Esophagus squamous epithelium (tissue), 5 donors: Measurements from ENCODE around the gene RAB6A. TPM values are rescaled to one million over a fixed set of nuclear protein-coding genes. Genes with fewer than 3 reads are reported as not detected.
"Not testable (repeated sequence)": the region's sequence is repeated elsewhere in the genome, so short reads cannot be mapped to it uniquely, and the experiment has no call there.

Source experiments
- DNase-seq: peaks from one replicate; lab custom pipeline; 2025; lab: John Stamatoyannopoulos, UW
- H3K27ac ChIP-seq, 4 donors: fragments of 200-600 bp; sonication (generic); one replicate each; pipeline ENCODE4 v1.5.1; 2016 to 2019; ENCODE audit warnings: mild to moderate bottlenecking in 1 of 4
- H3K27me3 ChIP-seq, 4 donors: fragments of 200-600 bp; sonication (generic); 1 replicate in 3 of 4; 2 replicates in 1 of 4; pipeline versions ENCODE4 v1.5.1 to v1.6.0; 2017 to 2021; ENCODE audit warnings: antibody characterized with exemption in 1 of 4
- H3K36me3 ChIP-seq, 3 donors: fragments of 200-600 bp; sonication (generic); one replicate each; pipeline ENCODE4 v1.5.1; 2016 to 2019
- H3K4me1 ChIP-seq, 3 donors: fragments of 200-600 bp; sonication (generic); one replicate each; pipeline ENCODE4 v1.5.1; 2017 to 2019
- H3K4me3 ChIP-seq, 4 donors: fragments of 200-600 bp; sonication (generic); 1 replicate in 3 of 4; 2 replicates in 1 of 4; pipeline ENCODE4 v1.5.1; 2016 to 2019; ENCODE audit warnings: mild to moderate bottlenecking in 2 of 4, moderate library complexity in 1 of 4
- H3K9me3 ChIP-seq, 3 donors: fragments of 200-600 bp; sonication (generic); one replicate each; pipeline ENCODE4 v1.5.1; 2016 to 2019
- CTCF ChIP-seq, 6 experiments: fragments of 450-650 bp in 4 of 6; fragments of 200-600 bp in 2 of 6; sonication (generic) in 2 of 6; IDR thresholded peaks; one replicate each; pipeline ENCODE4 v1.5.1; 2016 to 2019; ENCODE audit warnings: antibody characterized with exemption in 6 of 6, mild to moderate bottlenecking in 4 of 6, moderate library complexity in 4 of 6
- POLR2A ChIP-seq, 4 donors: fragments of 450-650 bp; IDR thresholded peaks; one replicate each; pipeline ENCODE4 v1.6.1; 2017; ENCODE audit warnings: antibody characterized with exemption in 4 of 4, mild to moderate bottlenecking in 4 of 4, moderate library complexity in 3 of 4
- WGBS, 2 donors: methylation state at CpG; one replicate each; pipeline ENCODE4 v1.1.5; 2018; 5-methylcytosine and 5-hydroxymethylcytosine counted together
- intact Hi-C: fragments of 100-400 bp; cut with DNase I; formaldehyde crosslinking; loops from one replicate; pipeline ENCODE4 v1.15.0; 2022
- total RNA-seq, 4 donors: library from RNA; depleted of rRNA; stranded (reverse); fragments of >200 nt; gene quantifications; one replicate each; pipeline ENCODE4 v1.1.0, GENCODE V29; 2016
- donor health status: DM: yes; HTN: yes; CAD: no.

Gene RAB6A
- total RNA-seq, 4 donors from 2014 or later = 115 to 234 (median 161) TPM

GRCh38 chr11:73693899-73694525 is 66.9 kb downstream of the RAB6A start:
- intact Hi-C loops = no loop called here
- Histone ChIP-seq H3K36me3 (peaks cover 0 to 77% (median 0%) of the 10 kb centered on the region in 3 donors), H3K27ac (no peak overlapping the region), H3K9me3 (no peaks in the 10 kb centered on the region), H3K4me3 (no peak overlapping the region), H3K4me1 (no peaks in the 10 kb centered on the region), H3K27me3 (no peaks in the 10 kb centered on the region)
- no peak for TF ChIP-seq CTCF (IDR thresholded peaks at IDR 0.05)
- TF ChIP-seq POLR2A (IDR thresholded peaks at IDR 0.05) = no peak
- WGBS, 2 donors = 83 to 86% methylated on average over 4 of the region's 4 CpGs
- no peak for DNase-seq

GRCh38 chr11:73680687-73681086 is 80.2 kb downstream of the RAB6A start:
- TF ChIP-seq POLR2A (IDR thresholded peaks at IDR 0.05) = no peak
- intact Hi-C loops = no loop called here
- Histone ChIP-seq H3K4me3 (no peak overlapping the region), H3K36me3 (peaks cover 0 to 85% (median 3%) of the 10 kb centered on the region in 3 donors), H3K27ac (no peak overlapping the region), H3K27me3 (no peaks in the 10 kb centered on the region), H3K9me3 (no peaks in the 10 kb centered on the region), H3K4me1 (no peaks in the 10 kb centered on the region)
- DNase-seq = no peak
- WGBS, 2 donors = 72 to 73% methylated on average over 2 of the region's 2 CpGs

- H3K4me1 ChIP-seq, intact Hi-C loops, H3K9me3 ChIP-seq, H3K27ac ChIP-seq, DNase-seq, H3K4me3 ChIP-seq, H3K27me3 ChIP-seq: not testable (repeated sequence)
- 88 to 94% methylated on average over 5 of the region's 5 CpGs for WGBS, 2 donors
- peaks cover 0 to 66% (median 3%) of the 10 kb centered on the region in 3 donors for H3K36me3 ChIP-seq
These were observed 84.3 kb downstream of the RAB6A start for GRCh38 chr11:73676552-73676951.

GRCh38 chr11:73671701-73672100 is 89.2 kb downstream of the RAB6A start:
- peaks cover 0 to 23% (median 0%) of the 10 kb centered on the region in 3 donors for H3K36me3 ChIP-seq
- no peak for DNase-seq
- WGBS, 2 donors = 73 to 74% methylated on average over 4 to 6 of the region's 6 CpGs
- H3K27me3 ChIP-seq = no peaks in the 10 kb centered on the region
- H3K4me1 ChIP-seq = no peaks in the 10 kb centered on the region
- H3K27ac ChIP-seq = no peak overlapping the region
- no peak overlapping the region for H3K4me3 ChIP-seq
- intact Hi-C loops = no loop called here
- TF ChIP-seq CTCF (IDR thresholded peaks at IDR 0.05) = no peak
- TF ChIP-seq POLR2A (IDR thresholded peaks at IDR 0.05) = no peak
- H3K9me3 ChIP-seq = no peaks in the 10 kb centered on the region

- DNase-seq = no peak
- TF ChIP-seq POLR2A (IDR thresholded peaks at IDR 0.05) = no peak
- TF ChIP-seq CTCF (IDR thresholded peaks at IDR 0.05) = no peak
- no peaks in the 10 kb centered on the region for H3K4me1 ChIP-seq
- 88 to 100% methylated on average over 3 of the region's 3 CpGs for WGBS, 2 donors
- H3K36me3 ChIP-seq = peaks cover 0 to 20% (median 0%) of the 10 kb centered on the region in 3 donors
- H3K27ac ChIP-seq = no peak overlapping the region
- H3K9me3 ChIP-seq = no peaks in the 10 kb centered on the region
- intact Hi-C loops = no loop called here
- H3K27me3 ChIP-seq = no peaks in the 10 kb centered on the region
- no peak overlapping the region for H3K4me3 ChIP-seq
These were observed 90.1 kb downstream of the RAB6A start for GRCh38 chr11:73670808-73671207.

GRCh38 chr11:73667891-73668290 is 93.0 kb downstream of the RAB6A start:
- Histone ChIP-seq H3K27me3 (no peaks in the 10 kb centered on the region), H3K4me1 (no peaks in the 10 kb centered on the region), H3K4me3 (no peak overlapping the region), H3K27ac (no peak overlapping the region), H3K36me3 (no peaks in the 10 kb centered on the region), H3K9me3 (no peaks in the 10 kb centered on the region)
- intact Hi-C loops = no loop called here
- TF ChIP-seq CTCF (IDR thresholded peaks at IDR 0.05) (no peak), POLR2A (IDR thresholded peaks at IDR 0.05) (no peak)
- no peak for DNase-seq
- WGBS, 2 donors = 67 to 86% methylated on average over 1 of the region's 1 CpG
